Right cardiac atrium (tissue), 5 donors: ENCODE data around the gene FHIT. TPM values are rescaled to one million over a fixed set of nuclear protein-coding genes. Genes with fewer than 3 reads are reported as not detected.

Source experiments
- ATAC-seq, 2 donors: fragments of 200-7000 bp; cut with Tn5 transposase; one replicate each; pipeline versions ENCODE4 v1.8.0 to v1.9.1; 2020; ENCODE audit warnings: moderate library complexity in 2 of 2, mild to moderate bottlenecking in 1 of 2
- DNase-seq, 3 donors: peaks; one replicate each; pipeline ENCODE4 v3.0.0-alpha.2; 2020
- H3K27ac ChIP-seq: one replicate; pipeline ENCODE4 v1.5.1; 2013; ENCODE audit warnings: mild to moderate bottlenecking, low read length, control low read depth, moderate library complexity
- H3K27me3 ChIP-seq: one replicate; pipeline ENCODE4 v1.6.1; 2013; ENCODE audit not compliant: control insufficient read depth, insufficient read depth
- H3K4me1 ChIP-seq: one replicate; pipeline ENCODE4 v1.6.1; 2013; ENCODE audit warnings: low read length; ENCODE audit not compliant: control insufficient read depth, insufficient read depth
- H3K4me3 ChIP-seq: one replicate; pipeline ENCODE4 v1.5.1; 2013; ENCODE audit warnings: low read length, control low read depth
- H3K9me3 ChIP-seq: one replicate; pipeline ENCODE4 v1.6.1; 2013; ENCODE audit warnings: low read length; ENCODE audit not compliant: control insufficient read depth
- WGBS: extraction: QIAGEN DNeasy Blood & Tissue Kit; methylation state at CpG from one replicate; pipeline ENCODE4 v1.1.7; 2013; 5-methylcytosine and 5-hydroxymethylcytosine counted together
- intact Hi-C, 4 donors: fragments of 100-400 bp; cut with DNase I; formaldehyde crosslinking; loops; one replicate each; pipeline versions ENCODE4 v1.11.0 to v1.14.0; 2022 to 2023
- polyA plus RNA-seq: library from polyadenylated mRNA; stranded (reverse); fragments of 200-250 nt; gene quantifications from one replicate; pipeline ENCODE4 v1.2.3, GENCODE V29; 2013
- total RNA-seq, 4 donors: library from RNA; stranded (reverse); fragmentation: NEBNext Ultra II Directional; extraction: Animal tissue kit (Norgen Biotek cat#: 25700); gene quantifications; one replicate each; pipeline ENCODE4 v1.2.1, GENCODE V29; 2021
- donor health status: healthy with polysubstance abuse.
- donor health status: DM: no; HTN: yes; CAD: no.
- donor health status: DM: no; HTN: no; CAD: no.
- donor health status: DM: no; HTN: yes; CAD: no; lungs with severe emphysema.
- donor health status: DM: yes; HTN: yes; CAD: no.

FHIT gene
- total and polyA plus RNA-seq, 5 donors: 16.5 to 25.8 (median 21.4) TPM

- Histone ChIP-seq H3K4me3 (no peak overlapping the region), H3K9me3 (no peaks in the 10 kb centered on the region), H3K27ac (no peak overlapping the region), H3K4me1 (no peaks in the 10 kb centered on the region), H3K27me3 (no peaks in the 10 kb centered on the region)
- 88% methylated on average over 3 of the region's 3 CpGs for WGBS
- DNase-seq (no peak), ATAC-seq (no peak)
- intact Hi-C loops: no loop called here
These were observed 864.9 kb downstream of the FHIT start for GRCh38 chr3:60386306-60386705.

GRCh38 chr3:60384341-60384740 lies 866.9 kb downstream of the FHIT start:
- Histone ChIP-seq H3K4me1 (no peaks in the 10 kb centered on the region), H3K27ac (no peak overlapping the region), H3K4me3 (no peak overlapping the region), H3K27me3 (no peaks in the 10 kb centered on the region), H3K9me3 (no peaks in the 10 kb centered on the region)
- intact Hi-C loops: no loop called here
- ATAC-seq: no peak
- WGBS: 53% methylated on average over 5 of the region's 5 CpGs
- DNase-seq: no peak

GRCh38 chr3:60383345-60383744 lies 867.9 kb downstream of the FHIT start:
- 85% methylated on average over 2 of the region's 2 CpGs for WGBS
- ATAC-seq: no peak
- Histone ChIP-seq H3K9me3 (no peaks in the 10 kb centered on the region), H3K27ac (no peak overlapping the region), H3K27me3 (no peaks in the 10 kb centered on the region), H3K4me1 (no peaks in the 10 kb centered on the region), H3K4me3 (no peak overlapping the region)
- intact Hi-C loops: no loop called here
- DNase-seq: no peak

- Histone ChIP-seq H3K4me3 (no peak overlapping the region), H3K4me1 (no peaks in the 10 kb centered on the region), H3K27me3 (no peaks in the 10 kb centered on the region), H3K27ac (no peak overlapping the region), H3K9me3 (no peaks in the 10 kb centered on the region)
- ATAC-seq (no peak), DNase-seq (no peak)
- intact Hi-C loops: no loop called here
- 87% methylated on average over 2 of the region's 2 CpGs for WGBS
These were observed 884.8 kb downstream of the FHIT start for GRCh38 chr3:60366486-60366885.

- 33% methylated on average over 2 of the region's 2 CpGs for WGBS
- ATAC-seq (no peak), DNase-seq (no peak)
- Histone ChIP-seq H3K27me3 (no peaks in the 10 kb centered on the region), H3K4me3 (no peak overlapping the region), H3K4me1 (no peaks in the 10 kb centered on the region), H3K9me3 (no peaks in the 10 kb centered on the region), H3K27ac (no peak overlapping the region)
- intact Hi-C loops: no loop called here
These were observed 885.9 kb downstream of the FHIT start for GRCh38 chr3:60365360-60365759.

GRCh38 chr3:60364475-60364874 lies 886.8 kb downstream of the FHIT start:
- no peak overlapping the region for H3K27ac ChIP-seq
- no peaks in the 10 kb centered on the region for H3K27me3 ChIP-seq
- no peaks in the 10 kb centered on the region for H3K4me1 ChIP-seq
- DNase-seq (no peak), ATAC-seq (no peak)
- H3K9me3 ChIP-seq: no peaks in the 10 kb centered on the region
- intact Hi-C loops: no loop called here
- no peak overlapping the region for H3K4me3 ChIP-seq

- intact Hi-C loops: no loop called here
- Histone ChIP-seq H3K4me1 (no peaks in the 10 kb centered on the region), H3K4me3 (no peak overlapping the region), H3K27me3 (no peaks in the 10 kb centered on the region), H3K9me3 (no peaks in the 10 kb centered on the region), H3K27ac (no peak overlapping the region)
- DNase-seq (no peak), ATAC-seq (no peak)
- WGBS: 83% methylated on average over 2 of the region's 2 CpGs
These were observed 887.4 kb downstream of the FHIT start for GRCh38 chr3:60363817-60364216.

- WGBS: 37% methylated on average over 2 of the region's 2 CpGs
- Histone ChIP-seq H3K4me3 (no peak overlapping the region), H3K27ac (no peak overlapping the region), H3K4me1 (no peaks in the 10 kb centered on the region), H3K27me3 (no peaks in the 10 kb centered on the region), H3K9me3 (no peaks in the 10 kb centered on the region)
- DNase-seq (no peak), ATAC-seq (no peak)
- intact Hi-C loops: no loop called here
These were observed 895.4 kb downstream of the FHIT start for GRCh38 chr3:60355825-60356224.

GRCh38 chr3:60351481-60351880 lies 899.8 kb downstream of the FHIT start:
- WGBS: 81% methylated on average over 1 of the region's 1 CpG
- intact Hi-C loops: no loop called here

GRCh38 chr3:60344340-60344739 lies 906.9 kb downstream of the FHIT start:
- intact Hi-C loops: no loop called here
- no peak for DNase-seq
- WGBS: 28% methylated on average over 3 of the region's 3 CpGs

More at GRCh38 chr3:60351481-60351880, 899.8 kb downstream of the FHIT start:
- no peaks in the 10 kb centered on the region for H3K9me3 ChIP-seq
- DNase-seq (no peak), ATAC-seq (no peak)
- no peak overlapping the region for H3K27ac ChIP-seq
- no peaks in the 10 kb centered on the region for H3K27me3 ChIP-seq
- H3K4me3 ChIP-seq: no peak overlapping the region
- no peaks in the 10 kb centered on the region for H3K4me1 ChIP-seq

GRCh38 chr3:60343831-60344230 lies 907.4 kb downstream of the FHIT start:
- DNase-seq: no peak
- 53% methylated on average over 2 of the region's 2 CpGs for WGBS

More at GRCh38 chr3:60344340-60344739, 906.9 kb downstream of the FHIT start:
- Histone ChIP-seq H3K4me3 (no peak overlapping the region), H3K9me3 (no peaks in the 10 kb centered on the region), H3K27me3 (no peaks in the 10 kb centered on the region), H3K4me1 (no peaks in the 10 kb centered on the region), H3K27ac (no peak overlapping the region)
- ATAC-seq: no peak

GRCh38 chr3:60339304-60339703 lies 911.9 kb downstream of the FHIT start:
- ATAC-seq (no peak), DNase-seq (no peak)
- H3K27ac ChIP-seq: no peak overlapping the region
- H3K27me3 ChIP-seq: no peaks in the 10 kb centered on the region
- no peaks in the 10 kb centered on the region for H3K9me3 ChIP-seq
- WGBS: 44% methylated on average over 6 of the region's 6 CpGs
- no peak overlapping the region for H3K4me3 ChIP-seq
- H3K4me1 ChIP-seq: no peaks in the 10 kb centered on the region
- intact Hi-C loops: no loop called here

More at GRCh38 chr3:60343831-60344230, 907.4 kb downstream of the FHIT start:
- Histone ChIP-seq H3K4me1 (no peaks in the 10 kb centered on the region), H3K9me3 (no peaks in the 10 kb centered on the region), H3K27ac (no peak overlapping the region), H3K4me3 (no peak overlapping the region), H3K27me3 (no peaks in the 10 kb centered on the region)
- ATAC-seq: no peak
- intact Hi-C loops: no loop called here
